WTC11 (cell line): ENCODE data around the gene VAC14.

Experiments
- ATF1 ChIP-seq: sonication (generic); formaldehyde crosslinking; IDR thresholded peaks from 2 replicates; pipeline ENCODE4 v1.8.1; 2023; ENCODE audit warnings: mild to moderate bottlenecking, moderate library complexity, missing genetic modification reagents
- FOXK1 ChIP-seq: sonication (generic); formaldehyde crosslinking; IDR thresholded peaks from 2 replicates; pipeline ENCODE4 v1.8.0; 2022; ENCODE audit warnings: mild to moderate bottlenecking, moderate library complexity, missing genetic modification reagents
- FOXP1 ChIP-seq: sonication (generic); formaldehyde crosslinking; IDR thresholded peaks from 2 replicates; pipeline ENCODE4 v1.8.0; 2022; ENCODE audit warnings: missing genetic modification reagents, mild to moderate bottlenecking, moderate library complexity, borderline replicate concordance
- JUN ChIP-seq: sonication (generic); formaldehyde crosslinking; IDR thresholded peaks from 2 replicates; pipeline ENCODE4 v1.8.0; 2023; ENCODE audit warnings: mild to moderate bottlenecking, missing genetic modification reagents
- NR2C2 ChIP-seq: sonication (generic); formaldehyde crosslinking; IDR thresholded peaks from 2 replicates; pipeline ENCODE4 v1.8.0; 2022; ENCODE audit warnings: mild to moderate bottlenecking, missing genetic modification reagents
- SMAD4 ChIP-seq: sonication (generic); formaldehyde crosslinking; IDR thresholded peaks from 2 replicates; pipeline ENCODE4 v1.8.0; 2022; ENCODE audit warnings: mild to moderate bottlenecking, missing genetic modification reagents
- SP1 ChIP-seq: sonication (generic); formaldehyde crosslinking; conservative IDR thresholded peaks from 2 replicates; pipeline ENCODE4 v1.8.1; 2022; ENCODE audit warnings: missing genetic modification reagents
- TEAD4 ChIP-seq: sonication (generic); formaldehyde crosslinking; IDR thresholded peaks from 2 replicates; pipeline ENCODE4 v1.8.0; 2022; ENCODE audit warnings: mild to moderate bottlenecking, missing genetic modification reagents
- TP53 ChIP-seq: sonication (generic); formaldehyde crosslinking; IDR thresholded peaks from 2 replicates; pipeline ENCODE4 v1.8.1; 2023; ENCODE audit warnings: mild to moderate bottlenecking, missing genetic modification reagents
- ZNF138 ChIP-seq: sonication (generic); formaldehyde crosslinking; conservative IDR thresholded peaks from 2 replicates; pipeline ENCODE4 v1.8.1; 2022; ENCODE audit warnings: mild to moderate bottlenecking, moderate library complexity, missing genetic modification reagents
- ZNF416 ChIP-seq: fragments of 250-450 bp; sonication (Bioruptor Pico); IDR thresholded peaks from 2 replicates; pipeline ENCODE4 v1.9.0; 2021; ENCODE audit warnings: mild to moderate bottlenecking, inconsistent platforms
- TF ChIP-seq, protein P1 (sequence below): fragments of 200-600 bp; IDR thresholded peaks from 2 replicates; pipeline ENCODE4 v1.8.0; 2022; ENCODE audit warnings: antibody characterized with exemption
- TF ChIP-seq, protein P2 (sequence below): sonication (generic); formaldehyde crosslinking; IDR thresholded peaks from 2 replicates; pipeline ENCODE4 v1.8.0; 2022; ENCODE audit warnings: mild to moderate bottlenecking, missing genetic modification reagents

DNA sequence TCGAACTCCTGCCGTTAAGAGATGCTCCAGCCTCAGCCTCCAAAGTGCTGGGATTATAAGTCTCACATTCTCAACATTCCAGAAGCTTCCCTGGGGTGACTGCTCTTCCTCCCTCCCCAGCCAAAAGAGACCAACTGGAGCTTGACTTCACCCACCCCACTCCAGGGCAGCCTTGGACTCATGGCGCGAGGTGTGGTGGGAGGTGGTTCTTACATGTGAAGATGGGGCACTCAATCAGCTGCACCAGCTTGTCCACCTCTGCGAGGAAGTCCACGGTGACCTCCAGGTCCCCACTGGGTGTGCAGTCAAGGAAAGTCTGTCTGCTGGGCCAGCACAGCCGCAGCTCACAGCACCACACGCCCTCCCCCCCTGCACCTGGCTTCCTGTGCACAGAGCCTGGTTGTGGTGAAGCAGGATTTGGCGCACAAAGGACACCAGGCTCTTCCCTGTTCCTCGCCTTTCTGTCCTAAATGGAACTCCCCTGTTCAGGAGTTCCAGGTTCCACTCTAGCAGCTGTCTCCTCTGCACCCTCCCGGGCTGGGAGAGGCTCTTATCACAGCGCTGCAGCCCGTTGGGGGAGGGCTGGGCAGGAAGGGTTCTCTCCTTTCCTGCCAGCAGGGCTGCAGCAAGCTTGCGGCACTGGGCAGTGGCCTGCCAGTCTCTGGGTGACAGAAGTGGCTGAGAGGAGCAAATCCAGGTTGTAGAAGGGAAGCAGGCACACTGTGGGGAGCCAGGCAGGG, 105.5 kb downstream of the VAC14 start:
- TF ChIP-seq TEAD4 (CRISPR knock-in tag) (no peak), SP1 (CRISPR knock-in tag) (no peak), ATF1 (no peak), FOXP1 (CRISPR knock-in tag) (no peak), NR2C2 (no peak), FOXK1 (CRISPR knock-in tag) (no peak), JUN (CRISPR knock-in tag) (no peak), ZNF138 (CRISPR knock-in tag) (no peak), TP53 (CRISPR knock-in tag) (no peak), ZNF416 (CRISPR knock-in tag) (no peak), SMAD4 (no peak)
- TF ChIP-seq, protein P1, sequence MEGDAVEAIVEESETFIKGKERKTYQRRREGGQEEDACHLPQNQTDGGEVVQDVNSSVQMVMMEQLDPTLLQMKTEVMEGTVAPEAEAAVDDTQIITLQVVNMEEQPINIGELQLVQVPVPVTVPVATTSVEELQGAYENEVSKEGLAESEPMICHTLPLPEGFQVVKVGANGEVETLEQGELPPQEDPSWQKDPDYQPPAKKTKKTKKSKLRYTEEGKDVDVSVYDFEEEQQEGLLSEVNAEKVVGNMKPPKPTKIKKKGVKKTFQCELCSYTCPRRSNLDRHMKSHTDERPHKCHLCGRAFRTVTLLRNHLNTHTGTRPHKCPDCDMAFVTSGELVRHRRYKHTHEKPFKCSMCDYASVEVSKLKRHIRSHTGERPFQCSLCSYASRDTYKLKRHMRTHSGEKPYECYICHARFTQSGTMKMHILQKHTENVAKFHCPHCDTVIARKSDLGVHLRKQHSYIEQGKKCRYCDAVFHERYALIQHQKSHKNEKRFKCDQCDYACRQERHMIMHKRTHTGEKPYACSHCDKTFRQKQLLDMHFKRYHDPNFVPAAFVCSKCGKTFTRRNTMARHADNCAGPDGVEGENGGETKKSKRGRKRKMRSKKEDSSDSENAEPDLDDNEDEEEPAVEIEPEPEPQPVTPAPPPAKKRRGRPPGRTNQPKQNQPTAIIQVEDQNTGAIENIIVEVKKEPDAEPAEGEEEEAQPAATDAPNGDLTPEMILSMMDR, result no peak
- TF ChIP-seq, protein P2, sequence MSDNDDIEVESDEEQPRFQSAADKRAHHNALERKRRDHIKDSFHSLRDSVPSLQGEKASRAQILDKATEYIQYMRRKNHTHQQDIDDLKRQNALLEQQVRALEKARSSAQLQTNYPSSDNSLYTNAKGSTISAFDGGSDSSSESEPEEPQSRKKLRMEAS, result no peak
